Measurements from ENCODE around the gene OR52J3. TPM values are rescaled to one million over a fixed set of nuclear protein-coding genes. Genes with fewer than 3 reads are reported as not detected.

Gene OR52J3
- not detected in 2 replicates for total RNA-seq
- long read RNA-seq = 0 reads

DNA sequence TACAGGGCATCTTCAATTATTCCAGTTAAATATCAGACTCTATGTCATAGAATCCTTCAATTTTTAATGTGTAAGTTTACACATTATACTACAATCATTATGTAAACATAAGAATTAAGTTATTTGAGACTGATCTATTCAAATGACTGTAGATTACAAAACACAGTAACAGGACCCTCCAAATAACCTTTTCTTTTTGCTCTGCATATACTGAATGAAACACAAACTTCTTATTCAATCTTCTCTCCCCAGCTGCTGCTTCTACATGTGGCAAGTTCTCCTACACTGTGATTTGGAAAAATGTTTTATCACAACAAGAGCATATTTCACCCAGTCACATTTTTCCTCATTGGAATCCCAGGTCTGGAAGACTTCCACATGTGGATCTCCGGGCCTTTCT, at the start of gene OR52J3:
Gene OR52J3 (plus strand): TSS at position 301 of the 400 bp plus-strand sequence. CDS start 0 bp downstream, at position 301.
- Mint-ChIP-seq H3K4me1 (ENCODE audit: low read depth) (peaks cover 11% of the 10 kb centered on the region), H3K4me3 (ENCODE audit: low read depth) (no peak within 1 kb of the TSS)
- TF ChIP-seq CTCF (IDR thresholded peaks at IDR 0.05; ENCODE audit: unreplicated experiment) = no peak

GRCh38 chr11:5004424-5005274, 41.7 kb upstream of the OR52J3 start:
- Mint-ChIP-seq H3K9me3 (ENCODE audit: low read depth) (no peaks in the 10 kb centered on the region), H3K4me1 (ENCODE audit: low read depth) (no peaks in the 10 kb centered on the region), H3K27ac (no peak overlapping the region), H3K36me3 (ENCODE audit: insufficient read depth) (no peaks in the 10 kb centered on the region), H3K27me3 (peaks cover 19% of the 10 kb centered on the region), H3K4me3 (ENCODE audit: low read depth) (no peak overlapping the region)
- DNase-seq (ENCODE audit: low spot score, unreplicated experiment) = peak; percentile 36
- TF ChIP-seq CTCF (IDR thresholded peaks at IDR 0.05; ENCODE audit: unreplicated experiment) = peak; percentile 84

More for the DNA sequence above, at the start of gene OR52J3:
- Mint-ChIP-seq H3K9me3 (ENCODE audit: low read depth) (peaks cover 4% of the 10 kb centered on the region), H3K27me3 (no peaks in the 10 kb centered on the region), H3K36me3 (ENCODE audit: insufficient read depth) (no peaks in the 10 kb centered on the region), H3K27ac (peak within 1 kb of the TSS; percentile 35)
- no peak for DNase-seq (ENCODE audit: low spot score, unreplicated experiment)

GRCh38 chr11:5007561-5007960, 38.8 kb upstream of the OR52J3 start:
- no peak for TF ChIP-seq CTCF (IDR thresholded peaks at IDR 0.05; ENCODE audit: unreplicated experiment)
- DNase-seq (ENCODE audit: low spot score, unreplicated experiment) = no peak
- Mint-ChIP-seq H3K4me3 (ENCODE audit: low read depth) (no peak overlapping the region), H3K4me1 (ENCODE audit: low read depth) (no peaks in the 10 kb centered on the region), H3K9me3 (ENCODE audit: low read depth) (no peaks in the 10 kb centered on the region), H3K36me3 (ENCODE audit: insufficient read depth) (no peaks in the 10 kb centered on the region), H3K27me3 (peaks cover 17% of the 10 kb centered on the region), H3K27ac (no peak overlapping the region)

DNA sequence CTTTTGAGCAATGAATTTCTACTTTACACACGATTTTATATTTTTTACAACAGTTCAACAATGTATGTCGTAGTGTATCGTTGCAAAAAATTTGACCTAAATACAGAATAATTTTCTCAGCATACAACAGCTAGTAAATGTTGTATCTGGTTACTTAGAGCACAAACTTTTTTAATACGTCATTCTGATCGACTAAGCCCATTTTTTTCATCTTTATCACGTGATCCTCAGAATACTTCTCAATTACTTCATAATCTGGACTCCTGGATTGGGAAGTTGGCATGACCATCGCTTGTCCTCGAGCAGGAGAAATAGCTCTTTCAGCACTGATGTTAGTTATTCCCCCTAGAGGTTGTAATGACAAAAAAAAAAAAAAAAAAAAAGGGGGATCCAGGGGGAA, 35.1 kb upstream of the OR52J3 start:
- TF ChIP-seq CTCF (IDR thresholded peaks at IDR 0.05; ENCODE audit: unreplicated experiment) = no peak
- no peaks in the 10 kb centered on the region for H3K36me3 Mint-ChIP-seq (ENCODE audit: insufficient read depth)
- H3K4me3 Mint-ChIP-seq (ENCODE audit: low read depth) = no peak overlapping the region
- H3K4me1 Mint-ChIP-seq (ENCODE audit: low read depth) = no peaks in the 10 kb centered on the region
- no peak for DNase-seq (ENCODE audit: low spot score, unreplicated experiment)
- H3K27ac Mint-ChIP-seq = no peak overlapping the region
- H3K27me3 Mint-ChIP-seq = no peaks in the 10 kb centered on the region
- no peaks in the 10 kb centered on the region for H3K9me3 Mint-ChIP-seq (ENCODE audit: low read depth)

GRCh38 chr11:5013012-5013411, 33.3 kb upstream of the OR52J3 start:
- no peaks in the 10 kb centered on the region for H3K27me3 Mint-ChIP-seq
- no peaks in the 10 kb centered on the region for H3K4me1 Mint-ChIP-seq (ENCODE audit: low read depth)
- no peak overlapping the region for H3K4me3 Mint-ChIP-seq (ENCODE audit: low read depth)
- no peak for DNase-seq (ENCODE audit: low spot score, unreplicated experiment)
- H3K9me3 Mint-ChIP-seq (ENCODE audit: low read depth) = no peaks in the 10 kb centered on the region
- H3K27ac Mint-ChIP-seq = no peak overlapping the region
- no peak for TF ChIP-seq CTCF (IDR thresholded peaks at IDR 0.05; ENCODE audit: unreplicated experiment)
- no peaks in the 10 kb centered on the region for H3K36me3 Mint-ChIP-seq (ENCODE audit: insufficient read depth)

Data from progenitor cell of endocrine pancreas (in vitro differentiated cells).